NCI-H1092 (cell line): ENCODE measurements around the gene GPC2.
A peak's percentile ranks its signal among the peaks of the same experiment; 100 is the strongest.

ENCODE experiments used
- DNase-seq: peaks from one replicate; lab custom pipeline; 2025; lab: John Stamatoyannopoulos, UW

The GPC2 gene

GRCh38 chr7:100170101-100170897 lies 6.9 kb downstream of the GPC2 start:
- DNase-seq: no peak

- DNase-seq: no peak
Measured at GRCh38 chr7:100169147-100169850, 7.9 kb downstream of the GPC2 start.

GRCh38 chr7:100167912-100168323 lies 9.3 kb downstream of the GPC2 start:
- no peak for DNase-seq

- no peak for DNase-seq
Measured at GRCh38 chr7:100166970-100167911, 9.9 kb downstream of the GPC2 start.

GRCh38 chr7:100166317-100166940 lies 10.8 kb downstream of the GPC2 start:
- DNase-seq: no peak

- DNase-seq: no peak
Measured at GRCh38 chr7:100163871-100164270, 13.3 kb downstream of the GPC2 start.

GRCh38 chr7:100163006-100163531 lies 14.1 kb downstream of the GPC2 start:
- DNase-seq: no peak

- no peak for DNase-seq
Measured at GRCh38 chr7:100160067-100160466, 17.1 kb downstream of the GPC2 start.

- no peak for DNase-seq
Measured at GRCh38 chr7:100159099-100159623, 18.0 kb downstream of the GPC2 start.

- peak; percentile 84 for DNase-seq
Measured at GRCh38 chr7:100158229-100159098, 18.7 kb downstream of the GPC2 start, which contains the start of gene TRAPPC14. TSS of gene TRAPPC14 (minus strand) at chr7:100158723. CDS start at chr7:100158499, 224 bp downstream.

- DNase-seq: no peak
Measured at GRCh38 chr7:100157334-100158228, 19.6 kb downstream of the GPC2 start.

- no peak for DNase-seq
Measured at GRCh38 chr7:100157069-100157333, 20.2 kb downstream of the GPC2 start.

GRCh38 chr7:100156331-100157068 lies 20.7 kb downstream of the GPC2 start:
- no peak for DNase-seq

- DNase-seq: no peak
Measured at GRCh38 chr7:100155553-100156317, 21.4 kb downstream of the GPC2 start.

- DNase-seq: no peak
Measured at GRCh38 chr7:100154651-100155491, 22.3 kb downstream of the GPC2 start.

- no peak for DNase-seq
Measured at GRCh38 chr7:100153708-100154535, 23.3 kb downstream of the GPC2 start.
